CD4-positive, alpha-beta T cell treated with Interleukin-21 for 1 hour (primary cell): Measurements from ENCODE around the gene ABCA2.

Experiments used
- DNase-seq: peaks from one replicate; pipeline ENCODE4 v3.0.0-alpha.2; 2020

ABCA2 gene

GRCh38 chr9:136979769-136980587 is 48.1 kb downstream of the ABCA2 start:
- DNase-seq = no peak

GRCh38 chr9:136978865-136979544 is 49.0 kb downstream of the ABCA2 start:
- DNase-seq = no peak

GRCh38 chr9:136978073-136978864 is 49.8 kb downstream of the ABCA2 start:
- peak; percentile 75 for DNase-seq

- DNase-seq = no peak
Measured at GRCh38 chr9:136977649-136978072, 50.4 kb downstream of the ABCA2 start.

GRCh38 chr9:136977223-136977622 is 50.8 kb downstream of the ABCA2 start, which contains the start of gene PTGDS:
TSS of gene PTGDS (plus strand) at chr9:136977504. CDS start at chr9:136977579, 75 bp downstream.
- DNase-seq = no peak

- DNase-seq = peak; percentile 43
Measured at GRCh38 chr9:136975644-136976043, 52.4 kb downstream of the ABCA2 start.

GRCh38 chr9:136974817-136975535 is 53.1 kb downstream of the ABCA2 start:
- no peak for DNase-seq

GRCh38 chr9:136973618-136974617 is 54.1 kb downstream of the ABCA2 start:
- DNase-seq = no peak

GRCh38 chr9:136972743-136973142 is 55.3 kb downstream of the ABCA2 start:
- DNase-seq = no peak

GRCh38 chr9:136972335-136972734 is 55.7 kb downstream of the ABCA2 start:
- DNase-seq = no peak

GRCh38 chr9:136971746-136972145 is 56.3 kb downstream of the ABCA2 start:
- no peak for DNase-seq

- DNase-seq = no peak
Measured at GRCh38 chr9:136970361-136970760, 57.7 kb downstream of the ABCA2 start.

- DNase-seq = no peak
Measured at GRCh38 chr9:136969774-136970173, 58.3 kb downstream of the ABCA2 start.

- no peak for DNase-seq
Measured at GRCh38 chr9:136969150-136969549, 58.9 kb downstream of the ABCA2 start.

GRCh38 chr9:136968333-136969127 is 59.5 kb downstream of the ABCA2 start:
- DNase-seq = no peak

GRCh38 chr9:136965771-136966484 is 62.1 kb downstream of the ABCA2 start:
- peak; percentile 77 for DNase-seq

- no peak for DNase-seq
Measured at GRCh38 chr9:136964833-136965422, 63.1 kb downstream of the ABCA2 start.

- no peak for DNase-seq
Measured at GRCh38 chr9:136964171-136964689, 63.8 kb downstream of the ABCA2 start.

- DNase-seq = no peak
Measured at GRCh38 chr9:136963751-136964150, 64.3 kb downstream of the ABCA2 start.
